Endothelial cell of umbilical vein (primary cell): ENCODE results near the gene ARHGAP10. TPM values are rescaled to one million over a fixed set of nuclear protein-coding genes. Genes with fewer than 3 reads are reported as not detected.

ENCODE experiments used
- BruUV-seq: library from RNA; stranded (reverse); fragments of 400-500 nt; replicated peaks from 2 replicates; lab custom pipeline; 2021; lab: Mats Ljungman, UMichigan
- CTCF ChIA-PET: fragments of 300-600, 350-600 bp; sonication (Branson Sonifier 250); formaldehyde crosslinking; loops from one replicate; lab custom pipeline; 2021; ENCODE audit warnings: antibody characterized with exemption, inconsistent platforms; lab: Charles Lee
- POLR2A ChIA-PET: fragments of 300-600, 350-600 bp; sonication (Branson Sonifier 250); formaldehyde crosslinking; loops from one replicate; lab custom pipeline; 2021; ENCODE audit warnings: antibody characterized with exemption, inconsistent platforms; lab: Charles Lee
- DNase-seq: peaks from one replicate; pipeline ENCODE4 v3.0.0-alpha.2; 2011; ENCODE audit warnings: low read depth, low spot score
- FAIRE-seq: peaks from 2 replicates; lab custom pipeline; 2011; peaks lifted over from hg19 to GRCh38; lab: Jason Lieb, UNC
- H2AFZ ChIP-seq: 2 replicates; pipeline ENCODE4 v1.6.0; 2012; ENCODE audit warnings: low read depth, low read length, control low read depth, inconsistent platforms
- H3K27ac ChIP-seq: 2 replicates; pipeline ENCODE4 v1.5.1; 2011; ENCODE audit warnings: low read depth, mild to moderate bottlenecking, control low read depth, low read length, moderate library complexity; ENCODE audit not compliant: insufficient read depth
- H3K27me3 ChIP-seq, 2 experiments: 2 replicates each; pipeline versions ENCODE4 v1.6.0 to v1.6.1; 2011; ENCODE audit warnings: low read length in 2 of 2, mixed read lengths in 1 of 2; ENCODE audit not compliant: control insufficient read depth in 2 of 2, insufficient read depth in 2 of 2
- H3K36me3 ChIP-seq, 2 experiments: 2 replicates in 1 of 2; 3 replicates in 1 of 2; pipeline ENCODE4 v1.5.1; 2011; ENCODE audit warnings: low read length in 2 of 2, mild to moderate bottlenecking in 1 of 2, moderate library complexity in 1 of 2; ENCODE audit not compliant: control insufficient read depth in 2 of 2, insufficient read depth in 2 of 2; ENCODE audit errors: extremely low read depth in 1 of 2
- H3K4me1 ChIP-seq: 3 replicates; pipeline ENCODE4 v1.5.1; 2011; ENCODE audit warnings: mild to moderate bottlenecking, low read length; ENCODE audit not compliant: control insufficient read depth, insufficient read depth; ENCODE audit errors: extremely low read depth
- H3K4me2 ChIP-seq: 2 replicates; pipeline ENCODE4 v1.6.1; 2011; ENCODE audit warnings: low read length, control low read depth, mixed read lengths; ENCODE audit not compliant: insufficient read depth
- H3K4me3 ChIP-seq, 3 experiments: fragments of 200-600 bp in 1 of 3; sonication (generic), shearing (Covaris generic) in 1 of 3; replicated peaks in 1 of 3; 2 replicates each; pipeline ENCODE4 v1.5.1; 2011 to 2016; ENCODE audit warnings: control low read depth in 3 of 3, low read length in 3 of 3, mild to moderate bottlenecking in 2 of 3, inconsistent platforms in 1 of 3, low read depth in 1 of 3, moderate library complexity in 1 of 3; ENCODE audit not compliant: insufficient read depth in 1 of 3
- H3K79me2 ChIP-seq: 2 replicates; pipeline ENCODE4 v1.6.0; 2012; ENCODE audit warnings: low read length, inconsistent platforms; ENCODE audit not compliant: control insufficient read depth, insufficient read depth
- H3K9ac ChIP-seq: replicated peaks from 2 replicates; pipeline ENCODE3; 2011; ENCODE audit warnings: low read length, control low read depth; ENCODE audit not compliant: insufficient read depth; ENCODE audit errors: extremely low read depth
- H3K9me1 ChIP-seq: replicated peaks from 3 replicates; pipeline ENCODE4 v1.6.0; 2011; ENCODE audit warnings: mild to moderate bottlenecking, low read length; ENCODE audit not compliant: control insufficient read depth, insufficient read depth; ENCODE audit errors: extremely low read depth
- H3K9me3 ChIP-seq: replicated peaks from 2 replicates; pipeline ENCODE4 v1.5.1; 2012; ENCODE audit warnings: low read length, inconsistent platforms; ENCODE audit not compliant: control insufficient read depth, insufficient read depth
- H4K20me1 ChIP-seq: replicated peaks from 2 replicates; pipeline ENCODE3; 2011; ENCODE audit warnings: mild to moderate bottlenecking, low read length; ENCODE audit not compliant: control insufficient read depth, insufficient read depth; ENCODE audit errors: extremely low read depth
- FOS ChIP-seq: IDR thresholded peaks from 2 replicates; pipeline ENCODE4 v1.6.1; 2011; ENCODE audit warnings: mild to moderate bottlenecking, low read length, moderate library complexity, borderline replicate concordance; ENCODE audit not compliant: insufficient read depth
- JUN ChIP-seq: IDR thresholded peaks from 2 replicates; pipeline ENCODE4 v1.6.1; 2011; ENCODE audit warnings: borderline replicate concordance, low read depth; ENCODE audit not compliant: insufficient read length, insufficient read depth
- MYC ChIP-seq: IDR thresholded peaks from one replicate; pipeline ENCODE4 v1.6.1; 2011; ENCODE audit warnings: mild to moderate bottlenecking, low read depth, low read length
- POLR2A ChIP-seq: IDR thresholded peaks from 2 replicates; pipeline ENCODE4 v1.6.1; 2012; ENCODE audit warnings: low read depth, mild to moderate bottlenecking, control low read depth, low read length
- POLR2AphosphoS5 ChIP-seq: IDR thresholded peaks from 2 replicates; pipeline ENCODE4 v1.6.1; 2012; ENCODE audit warnings: low read depth, mild to moderate bottlenecking, control low read depth, low read length, moderate library complexity; ENCODE audit not compliant: insufficient read depth
- dilution Hi-C: fragments of 300-500 bp; cut with MboI; formaldehyde crosslinking; loops from one replicate; pipeline ENCODE4 v1.15.0; 2019; ENCODE audit warnings: low sequenced_read_pairs; ENCODE audit not compliant: extremely low pct_ligation_motif_present
- intact Hi-C: fragments of 100-400 bp; cut with micrococcal nuclease; formaldehyde crosslinking; loops from one replicate; pipeline ENCODE4 v1.10.0; 2022
- polyA plus RNA-seq, 4 experiments: library from polyadenylated mRNA; depleted of rRNA in 3 of 4; stranded (reverse) in 3 of 4; unstranded in 1 of 4; fragments of >200 nt; gene quantifications; 2 replicates each; pipeline versions ENCODE4 v1.2.1 to v1.2.3, GENCODE V29; 2011 to 2012; ENCODE audit warnings: missing spikeins in 1 of 4
- total RNA-seq: library from RNA; stranded (reverse); gene quantifications from 2 replicates; pipeline ENCODE4 v1.2.3, GENCODE V29; 2021
- TF ChIP-seq, protein P1 (sequence below), 2 donors: IDR thresholded peaks; 1 replicate in 1 of 2; 2 replicates in 1 of 2; pipeline ENCODE4 v1.5.1; 2011; ENCODE audit warnings: low read length in 2 of 2, mild to moderate bottlenecking in 2 of 2, moderate library complexity in 2 of 2, control low read depth in 1 of 2, inconsistent platforms in 1 of 2, low read depth in 1 of 2; ENCODE audit not compliant: insufficient read depth in 1 of 2; ENCODE audit errors: extremely low read depth in 1 of 2
- TF ChIP-seq, protein P2 (sequence below): IDR thresholded peaks from 2 replicates; pipeline ENCODE4 v1.6.1; 2011; ENCODE audit not compliant: insufficient read depth, insufficient read length

ARHGAP10 gene
- total and polyA plus RNA-seq, 2 donors (not counting 3 experiments of a cell fraction or from before 2014, with no cell fraction given): 20.4 to 36.7 TPM

DNA sequence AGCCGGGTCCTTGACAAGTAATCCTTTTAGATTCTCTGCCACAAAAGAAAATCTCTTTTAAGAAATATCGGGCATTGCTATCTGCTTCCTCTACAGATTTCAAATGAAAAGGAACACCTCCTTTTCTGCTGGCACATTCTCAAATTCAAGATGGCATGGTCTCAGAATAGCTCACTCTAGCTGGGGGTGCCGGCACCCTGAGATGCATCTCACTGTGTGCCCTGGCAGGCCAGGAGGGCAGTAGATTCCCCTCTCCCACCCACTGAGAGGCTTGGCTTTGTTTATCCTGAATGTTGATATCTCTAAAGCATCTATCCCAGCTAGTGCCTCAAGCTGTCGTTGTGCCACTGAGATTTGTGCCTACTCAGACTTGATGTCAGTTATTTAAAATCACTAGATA is 319.5 kb downstream of the ARHGAP10 start:
- no peaks in the 10 kb centered on the region for H3K27me3 ChIP-seq
- dilution Hi-C loops (no loop called here), intact Hi-C loops (no loop called here)
- H3K4me2 ChIP-seq: no peak overlapping the region
- H3K27ac ChIP-seq: no peak overlapping the region
- no peak overlapping the region for H2AFZ ChIP-seq
- H3K9ac ChIP-seq: no peak overlapping the region
- no peaks in the 10 kb centered on the region for H3K9me3 ChIP-seq
- BruUV-seq: no TSS peak
- ChIA-PET CTCF (no interaction called here), POLR2A (no interaction called here)
- H4K20me1 ChIP-seq: no peaks in the 10 kb centered on the region
- DNase-seq: no peak
- H3K4me3 ChIP-seq: no peak overlapping the region
- TF ChIP-seq MYC (no peak), JUN (no peak), POLR2AphosphoS5 (no peak)
- no peaks in the 10 kb centered on the region for H3K79me2 ChIP-seq
- FAIRE-seq: no peak
- no peaks in the 10 kb centered on the region for H3K9me1 ChIP-seq
- peaks cover 0 to 3% of the 10 kb centered on the region in 2 experiments for H3K36me3 ChIP-seq
- H3K4me1 ChIP-seq: no peaks in the 10 kb centered on the region

DNA sequence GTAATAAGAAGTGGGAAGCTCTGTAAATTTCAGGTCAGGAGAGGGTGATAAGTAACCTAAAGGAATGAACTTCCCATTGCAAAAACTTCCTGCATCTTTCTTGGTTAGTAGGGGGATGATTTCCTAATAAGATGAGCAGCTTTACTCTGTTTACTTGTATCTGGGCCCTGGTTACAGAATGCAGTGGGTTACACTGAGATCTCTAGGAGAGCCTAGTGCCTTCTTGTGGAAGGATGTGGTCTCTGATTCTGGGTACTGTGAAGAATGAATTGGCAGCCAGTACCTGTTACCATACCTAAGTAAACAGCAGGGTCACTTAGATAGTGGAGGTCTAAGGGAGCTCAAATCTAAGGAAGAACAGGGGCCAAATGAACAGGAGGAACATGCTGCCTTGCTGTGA is 320.6 kb downstream of the ARHGAP10 start:
- no peak overlapping the region for H3K9ac ChIP-seq
- H4K20me1 ChIP-seq: no peaks in the 10 kb centered on the region
- no TSS peak for BruUV-seq
- TF ChIP-seq, protein P1, sequence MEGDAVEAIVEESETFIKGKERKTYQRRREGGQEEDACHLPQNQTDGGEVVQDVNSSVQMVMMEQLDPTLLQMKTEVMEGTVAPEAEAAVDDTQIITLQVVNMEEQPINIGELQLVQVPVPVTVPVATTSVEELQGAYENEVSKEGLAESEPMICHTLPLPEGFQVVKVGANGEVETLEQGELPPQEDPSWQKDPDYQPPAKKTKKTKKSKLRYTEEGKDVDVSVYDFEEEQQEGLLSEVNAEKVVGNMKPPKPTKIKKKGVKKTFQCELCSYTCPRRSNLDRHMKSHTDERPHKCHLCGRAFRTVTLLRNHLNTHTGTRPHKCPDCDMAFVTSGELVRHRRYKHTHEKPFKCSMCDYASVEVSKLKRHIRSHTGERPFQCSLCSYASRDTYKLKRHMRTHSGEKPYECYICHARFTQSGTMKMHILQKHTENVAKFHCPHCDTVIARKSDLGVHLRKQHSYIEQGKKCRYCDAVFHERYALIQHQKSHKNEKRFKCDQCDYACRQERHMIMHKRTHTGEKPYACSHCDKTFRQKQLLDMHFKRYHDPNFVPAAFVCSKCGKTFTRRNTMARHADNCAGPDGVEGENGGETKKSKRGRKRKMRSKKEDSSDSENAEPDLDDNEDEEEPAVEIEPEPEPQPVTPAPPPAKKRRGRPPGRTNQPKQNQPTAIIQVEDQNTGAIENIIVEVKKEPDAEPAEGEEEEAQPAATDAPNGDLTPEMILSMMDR (IDR thresholded peaks at IDR 0.05; ENCODE audit: extremely low read depth in 1 of 2, insufficient read depth in 1 of 2, low read depth in 1 of 2, low read length in 2 of 2): no peak
- TF ChIP-seq, protein P2, sequence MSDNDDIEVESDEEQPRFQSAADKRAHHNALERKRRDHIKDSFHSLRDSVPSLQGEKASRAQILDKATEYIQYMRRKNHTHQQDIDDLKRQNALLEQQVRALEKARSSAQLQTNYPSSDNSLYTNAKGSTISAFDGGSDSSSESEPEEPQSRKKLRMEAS: no peak
- no peak for TF ChIP-seq FOS
- TF ChIP-seq POLR2A: no peak
- POLR2A ChIA-PET: interaction anchor here (0.9 kb wide), 1 partner anchor 390 kb away, joined by 3 read pairs; the partner anchor contains the start of gene NR3C2
- no peak overlapping the region for H3K4me2 ChIP-seq
- no peak overlapping the region for H3K4me3 ChIP-seq
- H3K4me1 ChIP-seq: no peaks in the 10 kb centered on the region
- H3K9me3 ChIP-seq: no peaks in the 10 kb centered on the region
- dilution Hi-C loops (no loop called here), intact Hi-C loops (no loop called here)
- H3K36me3 ChIP-seq: no peaks in the 10 kb centered on the region
- no peaks in the 10 kb centered on the region for H3K27me3 ChIP-seq
- FAIRE-seq (no peak), DNase-seq (no peak)
- CTCF ChIA-PET: interaction anchor here (0.6 kb wide), 1 partner anchor 221 kb away, joined by 3 read pairs; no protein-coding TSS in a partner anchor
- no peaks in the 10 kb centered on the region for H3K9me1 ChIP-seq
- no peak overlapping the region for H2AFZ ChIP-seq
- no peak overlapping the region for H3K27ac ChIP-seq
- H3K79me2 ChIP-seq: no peaks in the 10 kb centered on the region
